Measurements from ENCODE around the gene C1orf21. TPM values are rescaled to one million over a fixed set of nuclear protein-coding genes. Genes with fewer than 3 reads are reported as not detected.

C1orf21 gene
- total RNA-seq, 2 donors from 2014 or later: 3.0 to 4.6 TPM

DNA sequence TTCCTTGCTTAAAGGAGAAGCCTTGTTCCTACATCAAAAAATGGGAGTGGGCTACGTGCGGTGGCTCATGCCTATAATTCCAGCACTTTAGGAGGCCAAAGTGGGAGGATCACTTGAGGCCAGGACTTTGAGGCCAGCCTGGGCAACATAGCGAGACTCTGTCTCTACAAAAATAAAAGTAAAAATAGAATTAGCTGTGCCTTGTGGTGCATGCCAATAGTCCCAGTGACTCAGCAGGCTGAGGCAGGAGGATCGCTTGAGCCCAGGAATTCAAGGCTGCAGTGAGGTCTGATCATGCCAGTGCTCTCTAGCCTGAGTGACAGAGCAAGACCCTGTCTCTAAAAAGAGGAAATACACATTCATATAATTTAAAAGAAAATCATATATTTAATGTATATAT, 127.1 kb downstream of the C1orf21 start:
- no peak for ATAC-seq (replicated peaks in 1 of 2)
- Mint-ChIP-seq H3K9me3 (peaks cover 0 to 2% of the 10 kb centered on the region in 2 donors), H3K4me3 (no peak overlapping the region), H3K4me1 (ENCODE audit: low read depth) (no peaks in the 10 kb centered on the region), H3K27me3 (ENCODE audit: low read depth) (peaks cover 19% of the 10 kb centered on the region), H3K27ac (no peak overlapping the region), H3K36me3 (ENCODE audit: insufficient read depth in 2 of 2) (no peaks in the 10 kb centered on the region)
- no peak for DNase-seq

DNA sequence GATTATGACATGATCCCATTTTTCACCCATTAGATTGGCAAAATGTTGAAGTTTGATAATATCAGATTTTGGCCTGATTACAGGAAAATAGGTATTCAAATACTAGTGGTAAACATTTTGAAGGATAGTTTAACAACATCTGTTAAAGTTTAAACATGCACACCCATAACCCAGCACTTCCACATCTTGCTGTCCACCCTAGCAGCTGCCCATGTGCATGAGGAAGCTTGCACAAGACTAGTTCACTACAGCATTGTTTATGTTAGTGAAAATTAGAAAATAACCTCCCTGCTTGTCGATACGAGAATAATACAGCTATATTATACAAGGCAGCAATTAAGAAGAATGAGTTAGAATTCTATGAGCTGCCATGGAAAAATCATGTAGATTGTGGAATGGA, 127.6 kb downstream of the C1orf21 start:
- ATAC-seq (replicated peaks in 1 of 2): no peak
- DNase-seq: no peak
- H3K27me3 Mint-ChIP-seq (ENCODE audit: low read depth): peaks cover 19% of the 10 kb centered on the region
- H3K9me3 Mint-ChIP-seq: peaks cover 0 to 2% of the 10 kb centered on the region in 2 donors
- no peak overlapping the region for H3K27ac Mint-ChIP-seq
- H3K36me3 Mint-ChIP-seq (ENCODE audit: insufficient read depth in 2 of 2): no peaks in the 10 kb centered on the region
- no peaks in the 10 kb centered on the region for H3K4me1 Mint-ChIP-seq (ENCODE audit: low read depth)
- H3K4me3 Mint-ChIP-seq: no peak overlapping the region

DNA sequence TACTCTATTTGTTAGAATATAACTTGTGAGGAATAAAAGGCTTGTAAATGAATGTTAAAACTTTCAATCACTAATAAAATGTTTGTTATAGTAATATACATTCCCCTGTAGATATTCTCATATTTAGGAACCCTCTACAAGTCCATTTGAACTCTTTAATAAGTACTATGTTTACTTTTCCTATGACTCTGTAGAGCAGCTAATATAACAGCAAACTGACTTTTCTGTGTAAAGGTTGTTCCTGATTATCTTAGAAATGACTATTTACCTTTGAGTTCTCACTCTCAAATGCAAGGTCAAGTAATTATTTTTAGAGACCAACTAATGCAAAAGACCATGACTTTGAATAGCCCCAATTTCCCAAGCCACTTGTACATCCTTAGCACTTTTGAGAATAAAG, 130.3 kb downstream of the C1orf21 start:
- ATAC-seq (replicated peaks in 1 of 2) (no peak), DNase-seq (no peak)
- H3K27ac Mint-ChIP-seq: no peak overlapping the region
- H3K27me3 Mint-ChIP-seq (ENCODE audit: low read depth): peaks cover 19% of the 10 kb centered on the region
- H3K9me3 Mint-ChIP-seq: peaks cover 0 to 2% of the 10 kb centered on the region in 2 donors
- H3K36me3 Mint-ChIP-seq (ENCODE audit: insufficient read depth in 2 of 2): no peaks in the 10 kb centered on the region
- H3K4me3 Mint-ChIP-seq: no peak overlapping the region
- no peaks in the 10 kb centered on the region for H3K4me1 Mint-ChIP-seq (ENCODE audit: low read depth)

DNA sequence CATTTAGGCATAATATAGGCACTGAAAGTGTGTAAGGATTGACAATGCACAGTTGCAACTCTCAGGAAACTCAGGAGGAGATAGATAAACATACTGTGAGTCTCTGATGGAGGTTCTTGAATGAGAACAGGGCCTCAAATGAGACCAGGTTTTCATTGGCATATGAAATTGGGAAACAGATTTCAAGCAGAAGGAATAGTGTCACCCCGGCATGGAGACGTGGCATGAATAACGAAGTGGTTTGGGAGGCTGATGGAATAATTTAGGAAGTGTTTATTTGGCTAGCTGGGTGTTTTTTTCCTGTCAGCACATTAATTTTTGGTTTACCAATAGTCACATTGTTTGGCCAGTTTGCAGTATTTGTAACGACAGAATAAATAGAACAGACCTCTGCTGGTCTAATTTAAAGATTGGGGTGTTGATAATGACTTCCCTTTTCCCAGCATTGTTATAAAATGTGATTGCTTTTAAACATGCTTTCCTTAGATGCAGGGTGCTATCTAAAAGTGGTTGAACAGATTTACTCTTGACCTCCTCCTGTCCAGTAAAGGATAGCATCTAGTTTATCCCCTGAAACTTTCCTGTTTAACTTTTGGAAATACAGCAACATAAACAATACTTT, 132.0 kb downstream of the C1orf21 start:
- Mint-ChIP-seq H3K36me3 (ENCODE audit: insufficient read depth in 2 of 2) (no peaks in the 10 kb centered on the region), H3K4me1 (ENCODE audit: low read depth) (no peaks in the 10 kb centered on the region), H3K27me3 (ENCODE audit: low read depth) (peaks cover 19% of the 10 kb centered on the region), H3K9me3 (peaks cover 0 to 2% of the 10 kb centered on the region in 2 donors), H3K4me3 (no peak overlapping the region), H3K27ac (no peak overlapping the region)
- DNase-seq (no peak), ATAC-seq (replicated peaks in 1 of 2) (no peak)

DNA sequence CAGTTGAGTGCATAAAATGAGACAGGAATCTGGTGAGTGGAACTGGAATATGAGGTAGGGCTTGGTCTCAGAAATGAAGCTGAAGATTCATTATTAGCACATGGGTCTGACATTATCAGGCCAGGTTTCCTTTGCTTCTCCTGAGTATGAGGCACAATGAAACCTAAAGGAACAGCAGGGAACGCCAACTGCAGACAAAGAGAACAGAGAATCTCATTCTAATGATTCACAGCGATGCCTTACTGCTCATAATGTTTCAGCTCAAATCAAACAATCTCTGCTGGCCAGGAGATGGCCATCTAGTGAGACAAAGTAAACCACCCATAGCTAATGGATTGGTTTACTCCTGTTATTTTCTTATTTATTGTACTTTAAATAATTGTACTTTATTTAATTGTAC, 133.5 kb downstream of the C1orf21 start:
- Mint-ChIP-seq H3K9me3 (peaks cover 0 to 2% of the 10 kb centered on the region in 2 donors), H3K27ac (no peak overlapping the region), H3K27me3 (ENCODE audit: low read depth) (peaks cover 19% of the 10 kb centered on the region), H3K4me1 (ENCODE audit: low read depth) (no peaks in the 10 kb centered on the region), H3K4me3 (no peak overlapping the region), H3K36me3 (ENCODE audit: insufficient read depth in 2 of 2) (no peaks in the 10 kb centered on the region)
- ATAC-seq (replicated peaks in 1 of 2) (no peak), DNase-seq (no peak)

DNA sequence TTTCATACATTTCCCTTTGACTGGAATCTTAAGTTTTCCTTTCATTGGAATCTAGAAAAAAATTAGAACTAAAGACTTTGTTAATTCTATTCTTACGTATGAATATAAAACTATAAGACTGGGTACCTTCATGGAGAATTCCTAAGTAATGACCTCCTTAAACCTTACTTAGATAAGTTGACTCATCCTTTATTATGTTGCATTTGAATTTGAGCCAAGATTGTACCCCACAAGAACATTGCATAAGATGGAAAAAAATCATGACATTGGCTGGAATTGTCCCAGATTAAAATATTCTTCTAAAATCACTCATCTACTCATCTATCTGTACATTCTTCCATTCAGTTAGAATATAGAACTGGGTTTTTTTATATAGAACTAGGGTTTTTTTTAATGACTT, 137.4 kb downstream of the C1orf21 start:
- no peaks in the 10 kb centered on the region for H3K27me3 Mint-ChIP-seq (ENCODE audit: low read depth)
- no peak for ATAC-seq (replicated peaks in 1 of 2)

DNA sequence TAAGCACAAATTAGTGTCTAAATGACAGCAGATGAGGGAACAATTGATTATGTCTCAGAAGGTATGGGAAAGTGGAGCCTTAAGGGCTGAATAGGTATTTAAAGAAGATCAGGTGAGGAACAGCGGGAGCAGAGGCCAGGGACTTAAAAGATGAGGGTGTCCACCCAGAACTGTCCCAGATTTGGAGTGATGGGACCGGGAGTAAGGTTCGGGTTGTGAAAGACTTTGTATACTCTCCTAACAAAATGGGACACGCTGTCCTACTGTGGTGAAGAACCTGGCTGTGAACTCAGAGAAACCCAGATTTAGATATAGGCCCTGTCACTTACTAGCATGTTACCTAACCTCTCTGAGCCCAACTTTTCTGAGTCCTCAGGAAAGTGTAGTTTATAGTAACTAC, 140.6 kb downstream of the C1orf21 start:
- DNase-seq: no peak
- ATAC-seq (replicated peaks in 1 of 2): no peak
- H3K36me3 Mint-ChIP-seq (ENCODE audit: insufficient read depth in 2 of 2): no peaks in the 10 kb centered on the region
- no peaks in the 10 kb centered on the region for H3K4me1 Mint-ChIP-seq (ENCODE audit: low read depth)
- H3K27ac Mint-ChIP-seq: no peak overlapping the region
- H3K27me3 Mint-ChIP-seq (ENCODE audit: low read depth): no peaks in the 10 kb centered on the region
- H3K9me3 Mint-ChIP-seq: no peaks in the 10 kb centered on the region
- H3K4me3 Mint-ChIP-seq: no peak overlapping the region

More for the DNA sequence above, 137.4 kb downstream of the C1orf21 start:
- no peaks in the 10 kb centered on the region for H3K4me1 Mint-ChIP-seq (ENCODE audit: low read depth)
- no peaks in the 10 kb centered on the region for H3K36me3 Mint-ChIP-seq (ENCODE audit: insufficient read depth in 2 of 2)
- H3K27ac Mint-ChIP-seq: no peak overlapping the region
- no peak for DNase-seq
- no peak overlapping the region for H3K4me3 Mint-ChIP-seq
- no peaks in the 10 kb centered on the region for H3K9me3 Mint-ChIP-seq

DNA sequence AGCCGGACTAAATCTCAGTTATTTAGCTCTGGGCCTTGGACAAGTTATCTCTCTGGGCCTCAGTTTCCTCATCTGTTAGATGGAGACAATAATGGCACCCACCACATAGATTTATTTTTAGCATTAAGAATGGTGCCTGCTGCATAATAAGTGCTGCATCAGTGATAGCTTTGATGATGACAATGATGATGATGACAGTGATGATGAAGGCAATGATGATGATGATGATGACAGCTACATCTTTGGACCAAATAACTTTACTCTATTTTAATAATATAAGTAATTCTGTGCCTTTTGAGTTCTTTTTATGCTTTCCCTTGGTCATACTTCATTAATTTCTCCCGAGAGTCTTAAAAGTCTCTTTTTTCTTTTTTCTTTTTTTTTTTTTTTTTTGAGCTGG, 143.4 kb downstream of the C1orf21 start:
- DNase-seq (no peak), ATAC-seq (replicated peaks in 1 of 2) (no peak)
- Mint-ChIP-seq H3K4me1 (ENCODE audit: low read depth) (no peaks in the 10 kb centered on the region), H3K36me3 (ENCODE audit: insufficient read depth in 2 of 2) (no peaks in the 10 kb centered on the region), H3K27ac (no peak overlapping the region), H3K9me3 (no peaks in the 10 kb centered on the region), H3K4me3 (no peak overlapping the region), H3K27me3 (ENCODE audit: low read depth) (peaks cover 10% of the 10 kb centered on the region)

DNA sequence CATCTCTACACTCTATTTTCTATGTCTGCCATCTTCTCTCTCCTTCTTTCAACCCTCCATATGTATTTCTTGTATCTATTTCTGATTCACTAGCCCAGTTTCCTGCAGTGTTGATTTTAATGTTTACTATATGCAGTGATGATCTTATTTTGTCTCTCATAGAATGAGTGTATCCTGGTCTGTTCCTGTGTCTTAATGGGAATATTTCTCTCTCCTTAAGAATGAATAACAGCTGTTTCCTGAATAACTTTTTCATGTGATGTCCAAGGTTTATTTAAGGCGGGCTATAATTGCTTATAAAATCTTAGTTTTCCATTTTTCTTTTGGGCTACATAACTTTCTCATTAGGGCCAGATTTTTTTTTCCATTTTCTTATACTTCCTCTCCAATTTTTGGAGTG, 144.5 kb downstream of the C1orf21 start:
- H3K36me3 Mint-ChIP-seq (ENCODE audit: insufficient read depth in 2 of 2): no peaks in the 10 kb centered on the region
- ATAC-seq (replicated peaks in 1 of 2) (no peak), DNase-seq (no peak)
- H3K4me3 Mint-ChIP-seq: no peak overlapping the region
- H3K9me3 Mint-ChIP-seq: no peaks in the 10 kb centered on the region
- H3K27me3 Mint-ChIP-seq (ENCODE audit: low read depth): peaks cover 10% of the 10 kb centered on the region
- no peaks in the 10 kb centered on the region for H3K4me1 Mint-ChIP-seq (ENCODE audit: low read depth)
- H3K27ac Mint-ChIP-seq: no peak overlapping the region

DNA sequence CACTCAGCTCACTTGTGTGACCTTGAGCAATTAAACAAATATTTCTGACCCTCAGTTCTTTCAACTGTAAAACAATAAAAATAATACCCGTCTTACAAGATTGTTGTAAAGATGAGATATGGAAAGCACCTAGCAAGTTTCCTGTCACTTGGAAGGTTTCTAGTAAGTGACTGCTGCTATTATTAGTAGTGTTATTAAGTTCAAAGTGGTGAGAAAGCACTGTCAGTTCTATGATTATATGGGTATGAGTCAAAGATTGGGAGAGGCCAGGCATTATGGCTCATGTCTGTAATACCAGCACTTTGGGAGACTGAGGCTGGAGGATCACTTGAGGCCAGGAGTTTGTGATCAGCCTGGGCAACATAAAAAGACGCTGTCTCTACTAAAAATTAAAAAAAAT, 145.4 kb downstream of the C1orf21 start:
- ATAC-seq (replicated peaks in 1 of 2) (no peak), DNase-seq (no peak)
- H3K27me3 Mint-ChIP-seq (ENCODE audit: low read depth): peaks cover 10% of the 10 kb centered on the region
- H3K27ac Mint-ChIP-seq: no peak overlapping the region
- no peaks in the 10 kb centered on the region for H3K9me3 Mint-ChIP-seq
- peaks cover 0 to 2% of the 10 kb centered on the region in 2 donors for H3K36me3 Mint-ChIP-seq (ENCODE audit: insufficient read depth in 2 of 2)
- H3K4me3 Mint-ChIP-seq: no peak overlapping the region
- no peaks in the 10 kb centered on the region for H3K4me1 Mint-ChIP-seq (ENCODE audit: low read depth)

DNA sequence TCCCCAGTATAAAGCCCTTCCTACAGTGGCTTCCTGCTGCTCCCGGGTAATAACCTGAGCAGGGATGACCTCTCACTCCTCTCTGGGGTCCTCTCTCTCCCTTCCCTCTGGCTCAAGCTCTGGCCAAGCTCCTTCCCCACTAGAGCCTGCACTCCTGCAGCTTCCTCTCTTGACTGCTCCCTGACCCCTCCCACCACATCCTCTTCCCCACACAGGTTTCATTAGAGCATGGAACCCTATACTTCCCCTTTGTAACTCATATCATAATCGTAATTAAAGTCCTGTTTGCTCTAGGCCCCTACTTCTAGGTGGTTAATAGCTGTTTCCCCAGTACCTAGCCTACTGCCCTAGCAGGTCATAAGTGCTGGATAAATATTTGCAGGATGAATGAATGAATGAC, 146.2 kb downstream of the C1orf21 start:
- no peak for DNase-seq
- ATAC-seq (replicated peaks in 1 of 2): no peak
- Mint-ChIP-seq H3K4me3 (no peak overlapping the region), H3K27me3 (ENCODE audit: low read depth) (peaks cover 10% of the 10 kb centered on the region), H3K4me1 (ENCODE audit: low read depth) (no peaks in the 10 kb centered on the region), H3K9me3 (no peaks in the 10 kb centered on the region), H3K36me3 (ENCODE audit: insufficient read depth in 2 of 2) (peaks cover 0 to 2% of the 10 kb centered on the region in 2 donors), H3K27ac (no peak overlapping the region)

DNA sequence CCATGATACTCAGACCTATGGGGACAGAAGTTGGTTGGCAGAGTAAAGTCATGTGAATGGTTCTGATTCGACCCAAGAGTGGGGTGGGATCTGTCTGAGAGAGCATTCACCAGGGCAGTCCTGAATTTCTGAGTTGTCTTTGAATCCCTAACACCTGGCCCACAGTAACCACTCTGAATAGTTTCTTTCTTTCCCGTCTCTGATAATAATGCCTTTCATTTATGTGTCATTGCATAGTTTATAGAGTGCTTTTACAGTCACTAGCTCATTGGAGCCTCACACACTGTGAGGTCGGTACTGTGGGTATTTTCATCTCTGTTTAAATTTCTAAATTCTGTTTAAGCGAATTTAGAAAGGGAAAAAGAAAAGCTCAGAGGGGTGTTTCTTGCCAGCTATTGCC, 147.1 kb downstream of the C1orf21 start:
- DNase-seq: no peak
- Mint-ChIP-seq H3K9me3 (peaks cover 1% of the 10 kb centered on the region in 2 donors), H3K27me3 (ENCODE audit: low read depth) (peaks cover 10% of the 10 kb centered on the region), H3K36me3 (ENCODE audit: insufficient read depth in 2 of 2) (peaks cover 0 to 2% of the 10 kb centered on the region in 2 donors), H3K4me1 (ENCODE audit: low read depth) (no peaks in the 10 kb centered on the region), H3K4me3 (no peak overlapping the region), H3K27ac (no peak overlapping the region)
- no peak for ATAC-seq (replicated peaks in 1 of 2)

DNA sequence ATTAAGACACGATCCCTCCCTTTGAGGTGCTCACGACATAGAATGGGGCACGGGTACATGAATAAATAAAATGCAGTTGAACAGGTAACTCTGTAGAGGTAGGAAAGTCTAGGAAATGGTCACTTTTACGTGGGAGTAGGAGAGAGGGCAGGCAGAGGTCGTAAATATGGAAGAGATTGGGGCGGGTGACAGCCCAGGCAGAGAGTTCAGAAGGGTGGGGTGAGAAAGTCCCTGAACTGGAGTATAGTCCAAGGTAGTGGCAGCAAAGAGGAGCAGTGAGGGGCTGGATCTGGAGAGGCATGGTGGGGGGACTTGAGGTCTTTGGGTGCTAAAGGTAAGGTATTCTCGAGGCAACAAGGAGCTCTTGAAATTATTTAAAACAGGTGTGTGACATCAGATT, 147.9 kb downstream of the C1orf21 start:
- ATAC-seq (replicated peaks in 1 of 2) (no peak), DNase-seq (no peak)
- no peaks in the 10 kb centered on the region for H3K4me1 Mint-ChIP-seq (ENCODE audit: low read depth)
- H3K9me3 Mint-ChIP-seq: peaks cover 4% of the 10 kb centered on the region in 2 donors
- no peak overlapping the region for H3K4me3 Mint-ChIP-seq
- peaks cover 10% of the 10 kb centered on the region for H3K27me3 Mint-ChIP-seq (ENCODE audit: low read depth)
- no peak overlapping the region for H3K27ac Mint-ChIP-seq
- H3K36me3 Mint-ChIP-seq (ENCODE audit: insufficient read depth in 2 of 2): peaks cover 0 to 2% of the 10 kb centered on the region in 2 donors

DNA sequence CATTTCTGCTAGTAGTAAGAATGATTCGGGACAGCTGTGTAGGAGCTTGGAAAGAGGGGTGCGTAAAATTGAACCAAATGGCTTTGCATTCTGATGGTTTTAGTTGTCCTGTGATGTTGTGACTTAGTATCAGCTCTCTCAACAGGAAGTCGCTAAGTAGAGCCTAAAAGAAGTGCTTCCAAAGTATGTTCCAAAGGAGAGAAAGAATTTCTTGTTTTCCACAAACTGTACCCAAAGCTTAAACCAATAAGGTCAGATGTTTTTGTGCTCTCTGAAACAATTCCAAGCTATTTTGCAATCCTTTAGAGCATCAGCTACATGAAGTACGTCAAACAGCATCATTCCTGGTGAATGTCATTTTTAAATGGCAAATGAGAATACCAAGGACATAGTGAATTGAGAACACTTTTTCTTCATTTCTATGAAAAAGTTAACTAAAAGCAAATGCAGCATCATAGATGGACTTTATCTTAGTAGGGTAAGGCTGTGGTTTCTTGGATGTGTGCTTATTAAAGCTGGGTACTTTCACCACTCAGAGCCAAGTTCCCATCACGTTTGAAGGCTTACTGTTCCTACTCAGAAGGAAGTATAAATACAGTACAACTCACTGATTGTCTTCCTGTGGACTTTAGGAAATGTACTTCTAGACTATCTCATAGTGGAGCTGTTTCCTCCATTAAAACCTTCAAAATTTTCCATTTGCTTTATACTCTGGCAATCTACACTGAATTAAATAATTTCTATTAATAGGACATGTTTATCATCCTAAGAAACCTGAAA, 148.6 kb downstream of the C1orf21 start:
- peaks cover 10% of the 10 kb centered on the region for H3K27me3 Mint-ChIP-seq (ENCODE audit: low read depth)
- H3K4me3 Mint-ChIP-seq: no peak overlapping the region
- ATAC-seq (replicated peaks in 1 of 2) (no peak), DNase-seq (no peak)
- H3K27ac Mint-ChIP-seq: no peak overlapping the region
- H3K4me1 Mint-ChIP-seq (ENCODE audit: low read depth): no peaks in the 10 kb centered on the region
- peaks cover 4% of the 10 kb centered on the region in 2 donors for H3K9me3 Mint-ChIP-seq
- H3K36me3 Mint-ChIP-seq (ENCODE audit: insufficient read depth in 2 of 2): peaks cover 0 to 2% of the 10 kb centered on the region in 2 donors
